Mesothelial cell of epicardium (in vitro differentiated cells): Measurements from ENCODE around the gene YES1. TPM values are rescaled to one million over a fixed set of nuclear protein-coding genes. Genes with fewer than 3 reads are reported as not detected.
"Not testable (repeated sequence)": the region's sequence is repeated elsewhere in the genome, so short reads cannot be mapped to it uniquely, and the experiment has no call there.

Experiments used
- DNase-seq, 2 experiments: peaks; one replicate each; pipeline ENCODE4 v3.0.0; 2021; ENCODE audit warnings: low spot score in 2 of 2; ENCODE audit not compliant: unreplicated experiment in 2 of 2
- H3K27ac Mint-ChIP-seq: 2 replicates; pipeline ENCODE4 v1.8.0; 2021; ENCODE audit warnings: mixed read lengths
- H3K27me3 Mint-ChIP-seq: 2 replicates; pipeline ENCODE4 v1.8.0; 2021; ENCODE audit warnings: low read depth, mixed read lengths
- H3K36me3 Mint-ChIP-seq: 2 replicates; pipeline ENCODE4 v1.8.0; 2021; ENCODE audit warnings: mixed read lengths
- H3K4me1 Mint-ChIP-seq: 2 replicates; pipeline ENCODE4 v1.8.0; 2021; ENCODE audit warnings: mixed read lengths
- H3K4me3 Mint-ChIP-seq: 2 replicates; pipeline ENCODE4 v1.8.0; 2021; ENCODE audit warnings: mild to moderate bottlenecking, moderate library complexity, mixed read lengths
- H3K9me3 Mint-ChIP-seq: 2 replicates; pipeline ENCODE4 v1.8.0; 2021; ENCODE audit warnings: mixed read lengths
- total RNA-seq: library from RNA; stranded (reverse); gene quantifications from 3 replicates; pipeline ENCODE4 v1.2.1, GENCODE V29; 2021
- TF ChIP-seq, protein P1 (sequence below): fragments of 200-600 bp; sonication (generic); IDR thresholded peaks from one replicate; pipeline ENCODE4 v1.5.0; 2021; ENCODE audit warnings: antibody characterized with exemption; ENCODE audit not compliant: unreplicated experiment

The YES1 gene
- total RNA-seq, 1 donor from 2014 or later: 47.5 TPM

DNA sequence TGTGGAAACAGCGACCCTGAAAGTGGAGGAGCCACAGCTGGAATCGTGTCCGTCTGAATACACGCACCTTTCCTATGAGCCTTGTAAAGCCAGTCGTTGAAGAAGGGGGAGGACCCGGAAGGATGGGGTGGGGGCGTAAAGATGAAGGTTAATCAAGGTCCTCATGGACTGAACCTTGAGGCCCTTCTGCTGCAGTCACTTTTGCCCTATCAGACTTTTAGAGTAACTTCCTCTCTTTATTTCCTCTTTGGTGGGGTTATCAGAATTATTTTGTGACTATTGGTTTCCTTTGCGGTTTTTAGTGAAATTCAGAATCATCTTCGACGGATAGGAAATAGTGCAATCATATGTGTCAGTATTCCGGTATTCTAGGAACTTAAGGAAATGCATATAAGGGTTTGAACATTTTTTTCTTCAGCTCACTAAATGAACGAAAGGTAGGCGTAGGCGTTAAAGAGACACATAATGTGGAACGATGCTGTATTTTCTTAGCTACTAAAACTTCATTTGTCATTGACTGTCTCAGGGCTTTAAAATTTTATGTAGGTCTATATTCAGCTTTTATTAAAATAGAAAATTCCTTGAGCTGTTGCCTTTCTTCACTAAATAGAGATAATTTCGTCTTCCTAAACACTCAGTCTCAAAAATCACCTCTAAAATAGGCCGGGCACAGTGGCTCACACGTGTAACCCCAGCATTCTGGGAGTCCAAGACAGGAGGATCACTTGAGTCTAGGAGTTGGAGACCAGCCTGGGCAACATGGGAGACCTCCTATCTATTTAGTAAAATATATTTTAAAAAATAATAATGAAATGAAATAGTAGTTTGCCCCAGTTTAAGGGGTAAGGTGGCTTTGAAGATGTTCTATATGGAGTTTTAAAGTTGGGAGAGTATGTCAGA is 1.4 kb upstream of the YES1 start:
- TF ChIP-seq, protein P1, sequence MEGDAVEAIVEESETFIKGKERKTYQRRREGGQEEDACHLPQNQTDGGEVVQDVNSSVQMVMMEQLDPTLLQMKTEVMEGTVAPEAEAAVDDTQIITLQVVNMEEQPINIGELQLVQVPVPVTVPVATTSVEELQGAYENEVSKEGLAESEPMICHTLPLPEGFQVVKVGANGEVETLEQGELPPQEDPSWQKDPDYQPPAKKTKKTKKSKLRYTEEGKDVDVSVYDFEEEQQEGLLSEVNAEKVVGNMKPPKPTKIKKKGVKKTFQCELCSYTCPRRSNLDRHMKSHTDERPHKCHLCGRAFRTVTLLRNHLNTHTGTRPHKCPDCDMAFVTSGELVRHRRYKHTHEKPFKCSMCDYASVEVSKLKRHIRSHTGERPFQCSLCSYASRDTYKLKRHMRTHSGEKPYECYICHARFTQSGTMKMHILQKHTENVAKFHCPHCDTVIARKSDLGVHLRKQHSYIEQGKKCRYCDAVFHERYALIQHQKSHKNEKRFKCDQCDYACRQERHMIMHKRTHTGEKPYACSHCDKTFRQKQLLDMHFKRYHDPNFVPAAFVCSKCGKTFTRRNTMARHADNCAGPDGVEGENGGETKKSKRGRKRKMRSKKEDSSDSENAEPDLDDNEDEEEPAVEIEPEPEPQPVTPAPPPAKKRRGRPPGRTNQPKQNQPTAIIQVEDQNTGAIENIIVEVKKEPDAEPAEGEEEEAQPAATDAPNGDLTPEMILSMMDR: no peak
- Mint-ChIP-seq H3K27ac (peak overlapping the region; percentile 98), H3K27me3 (no peaks in the 10 kb centered on the region), H3K9me3 (no peaks in the 10 kb centered on the region), H3K4me1 (peaks cover 37% of the 10 kb centered on the region), H3K4me3 (peak overlapping the region; percentile 91), H3K36me3 (no peaks in the 10 kb centered on the region)
- DNase-seq: no peak

DNA sequence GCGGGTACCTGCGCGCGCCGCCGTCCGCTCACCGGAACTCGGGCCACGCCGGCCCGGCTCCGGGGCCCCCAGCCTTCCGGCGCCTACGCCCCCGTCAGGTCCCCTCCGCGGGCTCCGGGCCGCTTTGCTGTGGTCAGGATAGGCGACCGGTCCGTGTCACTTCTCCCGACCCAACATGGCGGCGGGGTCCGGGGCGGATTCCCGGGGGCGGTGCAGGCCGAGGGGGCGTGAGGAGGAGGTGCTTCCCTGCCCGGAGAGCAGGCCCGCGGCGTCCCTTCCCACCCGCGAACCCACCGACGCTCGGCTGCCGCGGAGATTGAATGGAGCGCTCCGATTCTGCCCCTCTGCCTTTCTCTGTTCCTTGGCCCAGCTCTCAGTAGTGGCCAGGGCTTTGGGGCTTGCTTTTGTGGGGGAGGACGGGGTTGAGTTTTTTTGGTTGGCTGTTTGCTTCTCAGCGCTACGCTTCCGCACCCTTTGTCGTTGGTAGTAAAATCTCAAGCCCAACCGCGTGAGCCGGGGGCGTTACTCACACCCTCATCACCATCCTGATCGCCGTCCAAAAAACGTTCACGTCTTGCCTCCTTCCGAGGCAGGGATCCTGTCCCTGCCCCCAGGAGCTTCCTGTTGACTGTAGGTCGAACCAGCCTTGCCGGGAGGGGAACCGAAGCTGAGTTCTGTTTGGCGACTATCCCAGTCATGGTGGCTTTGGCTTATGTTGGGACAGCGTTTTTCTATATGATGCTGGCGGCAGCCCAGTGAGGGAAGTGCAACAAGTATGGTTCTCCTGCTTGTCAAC is 532 bp upstream of the YES1 start:
- peak; percentile 56 to 85 for DNase-seq
- peaks cover 40% of the 10 kb centered on the region for H3K4me1 Mint-ChIP-seq
- peak overlapping the region; percentile 98 for H3K27ac Mint-ChIP-seq
- no peaks in the 10 kb centered on the region for H3K9me3 Mint-ChIP-seq
- H3K27me3 Mint-ChIP-seq: no peaks in the 10 kb centered on the region
- TF ChIP-seq, protein P1: no peak
- peak overlapping the region; percentile 91 for H3K4me3 Mint-ChIP-seq
- H3K36me3 Mint-ChIP-seq: no peaks in the 10 kb centered on the region

GRCh38 chr18:811182-811891 is 705 bp downstream of the YES1 start:
- H3K27me3 Mint-ChIP-seq: no peaks in the 10 kb centered on the region
- peak overlapping the region; percentile 98 for H3K27ac Mint-ChIP-seq
- H3K4me1 Mint-ChIP-seq: peaks cover 37% of the 10 kb centered on the region
- H3K4me3 Mint-ChIP-seq: peak overlapping the region; percentile 93
- peak in 1 of 2 experiments; percentile 60 for DNase-seq
- no peaks in the 10 kb centered on the region for H3K36me3 Mint-ChIP-seq
- no peaks in the 10 kb centered on the region for H3K9me3 Mint-ChIP-seq
- TF ChIP-seq, protein P1: no peak

DNA sequence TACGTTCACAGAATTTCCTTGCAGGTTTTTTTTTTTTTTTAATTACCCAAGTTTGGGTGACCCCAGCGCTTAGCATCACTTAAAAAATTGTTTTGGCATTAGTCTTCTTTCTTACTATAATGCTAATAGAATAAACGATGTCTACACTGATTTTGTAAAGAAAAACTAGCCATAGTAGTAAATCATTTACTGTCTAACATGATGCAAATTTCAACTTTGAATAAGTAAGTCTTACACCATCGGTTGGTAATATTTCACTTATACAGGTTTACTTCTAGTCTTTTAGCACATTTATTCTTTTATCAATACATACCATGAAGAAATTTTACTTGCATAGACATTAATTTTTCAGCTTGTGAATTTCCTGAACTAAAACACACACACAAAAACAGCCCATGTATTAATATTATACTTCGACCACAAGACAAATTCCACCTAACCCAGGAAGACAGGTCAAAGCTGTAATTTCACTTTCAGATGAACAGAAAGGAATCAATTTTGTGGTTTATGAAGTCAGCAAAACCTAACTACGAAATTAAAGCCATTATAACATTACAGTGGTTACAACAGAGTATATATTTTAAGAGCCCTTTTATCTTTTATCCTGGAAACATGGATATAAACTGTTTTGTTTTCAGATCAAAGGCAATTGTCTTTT is 1.9 kb downstream of the YES1 start:
- no peaks in the 10 kb centered on the region for H3K27me3 Mint-ChIP-seq
- TF ChIP-seq, protein P1: no peak
- no peaks in the 10 kb centered on the region for H3K9me3 Mint-ChIP-seq
- no peaks in the 10 kb centered on the region for H3K36me3 Mint-ChIP-seq
- H3K4me1 Mint-ChIP-seq: peaks cover 44% of the 10 kb centered on the region
- no peak for DNase-seq
- no peak overlapping the region for H3K27ac Mint-ChIP-seq
- H3K4me3 Mint-ChIP-seq: peak overlapping the region; percentile 93

GRCh38 chr18:809228-809627 is 2.8 kb downstream of the YES1 start:
- H3K4me1 Mint-ChIP-seq: peaks cover 39% of the 10 kb centered on the region
- H3K4me3 Mint-ChIP-seq, DNase-seq, H3K27me3 Mint-ChIP-seq, H3K27ac Mint-ChIP-seq, H3K36me3 Mint-ChIP-seq, H3K9me3 Mint-ChIP-seq: not testable (repeated sequence)
